Suprapubic skin (tissue), 4 donors: ENCODE results near the gene DSCAML1. TPM values are rescaled to one million over a fixed set of nuclear protein-coding genes. Genes with fewer than 3 reads are reported as not detected.

ENCODE experiments used
- DNase-seq, 2 donors: peaks; one replicate each; pipeline ENCODE4 v3.0.0-alpha.2; 2019; ENCODE audit warnings: low spot score in 2 of 2
- H3K27ac ChIP-seq: fragments of 200-600 bp; sonication (generic); one replicate; pipeline ENCODE4 v1.5.1; 2019
- H3K27me3 ChIP-seq: fragments of 200-600 bp; sonication (generic); one replicate; pipeline ENCODE4 v1.5.1; 2019
- H3K36me3 ChIP-seq: fragments of 200-600 bp; sonication (generic); one replicate; pipeline ENCODE4 v1.5.1; 2019
- H3K4me1 ChIP-seq: fragments of 200-600 bp; sonication (generic); one replicate; pipeline ENCODE4 v1.5.1; 2019
- H3K4me3 ChIP-seq: fragments of 200-600 bp; sonication (generic); one replicate; pipeline ENCODE4 v1.5.1; 2019; ENCODE audit warnings: mild to moderate bottlenecking
- H3K9me3 ChIP-seq: fragments of 200-600 bp; sonication (generic); one replicate; pipeline ENCODE4 v1.5.1; 2019
- EP300 ChIP-seq: sonication (generic); formaldehyde crosslinking; IDR thresholded peaks from one replicate; pipeline ENCODE4 v1.6.1; 2017; ENCODE audit warnings: antibody characterized with exemption
- POLR2A ChIP-seq, 2 donors: fragments of 450-650 bp; IDR thresholded peaks; one replicate each; pipeline ENCODE4 v1.6.1; 2017; ENCODE audit warnings: antibody characterized with exemption in 2 of 2, mild to moderate bottlenecking in 2 of 2, moderate library complexity in 2 of 2
- POLR2AphosphoS5 ChIP-seq, 3 donors: sonication (generic); formaldehyde crosslinking; IDR thresholded peaks; one replicate each; pipeline ENCODE4 v1.6.1; 2017; ENCODE audit warnings: antibody characterized with exemption in 3 of 3
- WGBS: methylation state at CpG from one replicate; pipeline ENCODE4 v1.1.5; 2018; 5-methylcytosine and 5-hydroxymethylcytosine counted together
- total RNA-seq, 4 donors: library from RNA; depleted of rRNA; stranded (reverse); fragments of >200 nt; gene quantifications; one replicate each; pipeline ENCODE4 v1.1.0, GENCODE V29; 2016
- TF ChIP-seq, protein P1 (sequence below), 2 donors: fragments of 200-600 bp in 1 of 2; fragments of 450-650 bp in 1 of 2; sonication (generic) in 1 of 2; IDR thresholded peaks; one replicate each; pipeline ENCODE4 v1.5.1; 2016 to 2019; ENCODE audit warnings: antibody characterized with exemption in 2 of 2, mild to moderate bottlenecking in 1 of 2, moderate library complexity in 1 of 2

DSCAML1 gene
- total RNA-seq, 4 donors from 2014 or later = 0.11 to 0.24 (median 0.21) TPM; not detected in 1

- Histone ChIP-seq H3K4me1 (peaks cover 36% of the 10 kb centered on the region), H3K36me3 (no peaks in the 10 kb centered on the region), H3K4me3 (no peak overlapping the region), H3K27ac (no peak overlapping the region), H3K27me3 (peaks cover 5% of the 10 kb centered on the region), H3K9me3 (no peaks in the 10 kb centered on the region)
- WGBS = 96% methylated on average over 7 of the region's 8 CpGs
- peak; percentile 40 to 44 for DNase-seq
- no peak for TF ChIP-seq EP300
- no peak for TF ChIP-seq POLR2AphosphoS5 (IDR thresholded peaks at IDR 0.05)
- TF ChIP-seq, protein P1, sequence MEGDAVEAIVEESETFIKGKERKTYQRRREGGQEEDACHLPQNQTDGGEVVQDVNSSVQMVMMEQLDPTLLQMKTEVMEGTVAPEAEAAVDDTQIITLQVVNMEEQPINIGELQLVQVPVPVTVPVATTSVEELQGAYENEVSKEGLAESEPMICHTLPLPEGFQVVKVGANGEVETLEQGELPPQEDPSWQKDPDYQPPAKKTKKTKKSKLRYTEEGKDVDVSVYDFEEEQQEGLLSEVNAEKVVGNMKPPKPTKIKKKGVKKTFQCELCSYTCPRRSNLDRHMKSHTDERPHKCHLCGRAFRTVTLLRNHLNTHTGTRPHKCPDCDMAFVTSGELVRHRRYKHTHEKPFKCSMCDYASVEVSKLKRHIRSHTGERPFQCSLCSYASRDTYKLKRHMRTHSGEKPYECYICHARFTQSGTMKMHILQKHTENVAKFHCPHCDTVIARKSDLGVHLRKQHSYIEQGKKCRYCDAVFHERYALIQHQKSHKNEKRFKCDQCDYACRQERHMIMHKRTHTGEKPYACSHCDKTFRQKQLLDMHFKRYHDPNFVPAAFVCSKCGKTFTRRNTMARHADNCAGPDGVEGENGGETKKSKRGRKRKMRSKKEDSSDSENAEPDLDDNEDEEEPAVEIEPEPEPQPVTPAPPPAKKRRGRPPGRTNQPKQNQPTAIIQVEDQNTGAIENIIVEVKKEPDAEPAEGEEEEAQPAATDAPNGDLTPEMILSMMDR (IDR thresholded peaks at IDR 0.05) = no peak
- TF ChIP-seq POLR2A (IDR thresholded peaks at IDR 0.05) = no peak
Observed at GRCh38 chr11:117825538-117826189, 28.6 kb upstream of the DSCAML1 start.

- peaks cover 5% of the 10 kb centered on the region for H3K27me3 ChIP-seq
- peak within 1 kb of the TSS; percentile 58 for H3K27ac ChIP-seq
- H3K9me3 ChIP-seq = no peaks in the 10 kb centered on the region
- peaks cover 36% of the 10 kb centered on the region for H3K4me1 ChIP-seq
- H3K36me3 ChIP-seq = no peaks in the 10 kb centered on the region
- TF ChIP-seq, protein P1 (IDR thresholded peaks at IDR 0.05) = no peak
- TF ChIP-seq EP300 = no peak
- TF ChIP-seq POLR2A (IDR thresholded peaks at IDR 0.05) = no peak
- TF ChIP-seq POLR2AphosphoS5 (IDR thresholded peaks at IDR 0.05) = no peak
- WGBS = 55% methylated on average over 19 of the region's 22 CpGs
- peak; percentile 61 to 81 for DNase-seq
- no peak within 1 kb of the TSS for H3K4me3 ChIP-seq
Observed at GRCh38 chr11:117824571-117825537, 27.8 kb upstream of the DSCAML1 start, which contains the start of gene FXYD2. Gene FXYD2 (minus strand): TSS chr11:117824744. CDS start chr11:117824678, 66 bp downstream.

- DNase-seq = peak; percentile 73 to 79
- Histone ChIP-seq H3K4me1 (peaks cover 34% of the 10 kb centered on the region), H3K27me3 (peaks cover 5% of the 10 kb centered on the region), H3K9me3 (no peaks in the 10 kb centered on the region), H3K36me3 (no peaks in the 10 kb centered on the region), H3K27ac (peak overlapping the region; percentile 58), H3K4me3 (no peak overlapping the region)
- WGBS = 46% methylated on average over 13 of the region's 13 CpGs
- no peak for TF ChIP-seq POLR2AphosphoS5 (IDR thresholded peaks at IDR 0.05)
- no peak for TF ChIP-seq POLR2A (IDR thresholded peaks at IDR 0.05)
- no peak for TF ChIP-seq EP300
- TF ChIP-seq, protein P1 (IDR thresholded peaks at IDR 0.05) = no peak
Observed at GRCh38 chr11:117823946-117824420, 27.0 kb upstream of the DSCAML1 start.

DNA sequence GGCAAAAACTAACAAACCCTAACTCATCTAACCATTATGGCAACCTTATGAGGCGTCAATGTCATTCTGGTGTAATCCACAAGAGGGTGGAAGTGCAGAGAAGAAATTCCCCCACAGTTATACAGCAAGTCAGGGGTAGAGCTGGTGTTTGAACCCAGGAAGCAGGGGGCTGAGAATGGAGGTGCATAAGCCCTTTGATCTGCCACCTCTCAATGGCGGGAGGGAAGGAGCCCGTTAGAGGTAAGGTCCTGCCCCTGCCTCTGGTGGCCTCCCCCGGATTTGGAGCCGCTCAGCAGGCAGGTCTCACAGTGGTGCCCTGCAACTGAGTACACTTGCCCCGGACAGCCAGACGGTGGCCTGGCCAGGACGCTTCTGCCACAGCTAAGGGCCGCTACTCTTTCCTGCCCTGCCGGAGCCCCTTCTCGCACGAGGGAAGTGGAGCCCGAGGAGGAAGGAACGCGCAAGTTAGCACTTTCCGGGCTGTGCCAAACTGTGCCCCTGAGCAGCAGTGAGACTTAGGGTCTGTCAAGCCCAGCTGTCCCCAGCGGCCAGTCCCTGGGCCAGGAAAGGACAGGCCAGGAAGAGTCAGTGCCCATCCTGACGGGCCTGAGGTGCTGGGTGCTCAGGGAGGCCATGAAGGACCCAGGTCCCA, 26.4 kb upstream of the DSCAML1 start:
- Histone ChIP-seq H3K36me3 (no peaks in the 10 kb centered on the region), H3K27ac (peak overlapping the region; percentile 58), H3K27me3 (peaks cover under 1% of the 10 kb centered on the region), H3K4me1 (peaks cover 30% of the 10 kb centered on the region), H3K4me3 (no peak overlapping the region), H3K9me3 (no peaks in the 10 kb centered on the region)
- TF ChIP-seq, protein P1 (IDR thresholded peaks at IDR 0.05) = no peak
- no peak for TF ChIP-seq POLR2A (IDR thresholded peaks at IDR 0.05)
- no peak for TF ChIP-seq EP300
- no peak for TF ChIP-seq POLR2AphosphoS5 (IDR thresholded peaks at IDR 0.05)
- peak in 1 of 2 donors; percentile 64 for DNase-seq
- WGBS = 69% methylated on average over 5 of the region's 18 CpGs
